Parathyroid adenoma (tissue), 2 donors: ENCODE results near the gene METTL9.
"Not testable (repeated sequence)": the region's sequence is repeated elsewhere in the genome, so short reads cannot be mapped to it uniquely, and the experiment has no call there.

Experiments
- H2AFZ ChIP-seq: fragments of 300-600 bp; sonication (generic); one replicate; pipeline ENCODE4 v1.7.0; 2017; ENCODE audit warnings: antibody characterized with exemption, mild to moderate bottlenecking
- H3K27ac ChIP-seq: fragments of 300-600 bp; sonication (generic); one replicate; pipeline ENCODE4 v1.7.0; 2017
- H3K27me3 ChIP-seq: fragments of 300-600 bp; sonication (generic); one replicate; pipeline ENCODE4 v1.7.0; 2017; ENCODE audit warnings: low read length; ENCODE audit not compliant: control insufficient read depth, insufficient read depth
- H3K36me3 ChIP-seq: fragments of 300-600 bp; sonication (generic); one replicate; pipeline ENCODE4 v1.7.0; 2017; ENCODE audit warnings: low read length; ENCODE audit not compliant: control insufficient read depth, insufficient read depth
- H3K4me1 ChIP-seq: fragments of 300-600 bp; sonication (generic); one replicate; pipeline ENCODE4 v1.7.0; 2017; ENCODE audit warnings: control low read depth
- H3K4me2 ChIP-seq: fragments of 300-600 bp; sonication (generic); one replicate; pipeline ENCODE4 v1.7.0; 2017; ENCODE audit warnings: low read length
- H3K4me3 ChIP-seq: fragments of 300-600 bp; sonication (generic); one replicate; pipeline ENCODE4 v1.7.0; 2017; ENCODE audit warnings: low read depth, low read length
- H3K79me2 ChIP-seq: fragments of 300-600 bp; sonication (generic); one replicate; pipeline ENCODE4 v1.7.0; 2017; ENCODE audit warnings: control low read depth
- H3K9ac ChIP-seq: fragments of 300-600 bp; sonication (generic); one replicate; pipeline ENCODE4 v1.7.0; 2017; ENCODE audit warnings: mild to moderate bottlenecking
- H3K9me3 ChIP-seq: fragments of 300-600 bp; sonication (generic); one replicate; pipeline ENCODE4 v1.7.0; 2017; ENCODE audit warnings: low read length; ENCODE audit not compliant: control insufficient read depth
- CTCF ChIP-seq: fragments of 300-600 bp; sonication (generic); IDR thresholded peaks from one replicate; pipeline ENCODE4 v1.7.0; 2017; ENCODE audit warnings: antibody characterized with exemption, mild to moderate bottlenecking
- donor health status: primary hyperparathyroidism.

Gene METTL9

GRCh38 chr16:21666772-21667171 is 67.4 kb downstream of the METTL9 start:
- H3K4me2 ChIP-seq = no peak overlapping the region
- H3K9ac ChIP-seq = no peak overlapping the region
- no peaks in the 10 kb centered on the region for H3K36me3 ChIP-seq
- H2AFZ ChIP-seq = no peak overlapping the region
- no peaks in the 10 kb centered on the region for H3K27me3 ChIP-seq
- H3K79me2 ChIP-seq = no peaks in the 10 kb centered on the region
- TF ChIP-seq CTCF = no peak
- no peak overlapping the region for H3K4me3 ChIP-seq
- no peak overlapping the region for H3K27ac ChIP-seq
- H3K4me1 ChIP-seq = no peaks in the 10 kb centered on the region
- no peaks in the 10 kb centered on the region for H3K9me3 ChIP-seq

- Histone ChIP-seq H3K36me3 (no peaks in the 10 kb centered on the region), H3K9me3 (no peaks in the 10 kb centered on the region), H3K4me1 (no peaks in the 10 kb centered on the region), H3K27ac (no peak overlapping the region), H3K4me2 (no peak overlapping the region), H3K27me3 (no peaks in the 10 kb centered on the region), H2AFZ (no peak overlapping the region), H3K9ac (no peak overlapping the region), H3K79me2 (no peaks in the 10 kb centered on the region), H3K4me3 (no peak overlapping the region)
- TF ChIP-seq CTCF = no peak
Observed at GRCh38 chr16:21667575-21667974, 68.2 kb downstream of the METTL9 start.

GRCh38 chr16:21673469-21673868 is 74.1 kb downstream of the METTL9 start:
- Histone ChIP-seq H3K9me3 (no peaks in the 10 kb centered on the region), H3K9ac (no peak overlapping the region), H3K27ac (no peak overlapping the region), H3K4me3 (no peak overlapping the region), H3K4me1 (no peaks in the 10 kb centered on the region), H3K27me3 (no peaks in the 10 kb centered on the region), H2AFZ (no peak overlapping the region), H3K4me2 (no peak overlapping the region), H3K79me2 (no peaks in the 10 kb centered on the region), H3K36me3 (no peaks in the 10 kb centered on the region)
- no peak for TF ChIP-seq CTCF

GRCh38 chr16:21674456-21674855 is 75.1 kb downstream of the METTL9 start:
- not testable (repeated sequence) for H3K27me3 ChIP-seq, H2AFZ ChIP-seq, H3K79me2 ChIP-seq, H3K9me3 ChIP-seq, H3K4me2 ChIP-seq, H3K9ac ChIP-seq, H3K4me1 ChIP-seq, H3K36me3 ChIP-seq, H3K4me3 ChIP-seq, H3K27ac ChIP-seq

GRCh38 chr16:21680714-21681113 is 81.3 kb downstream of the METTL9 start:
- not testable (repeated sequence) for H3K36me3 ChIP-seq, H2AFZ ChIP-seq, H3K9me3 ChIP-seq, H3K4me1 ChIP-seq, H3K79me2 ChIP-seq, H3K27ac ChIP-seq, H3K9ac ChIP-seq, H3K4me2 ChIP-seq, H3K27me3 ChIP-seq, H3K4me3 ChIP-seq

- Histone ChIP-seq H3K4me1 (no peaks in the 10 kb centered on the region), H3K9me3 (no peaks in the 10 kb centered on the region), H3K9ac (no peak overlapping the region), H2AFZ (no peak overlapping the region), H3K4me2 (no peak overlapping the region), H3K79me2 (no peaks in the 10 kb centered on the region), H3K27me3 (no peaks in the 10 kb centered on the region), H3K27ac (no peak overlapping the region), H3K36me3 (no peaks in the 10 kb centered on the region), H3K4me3 (no peak overlapping the region)
- TF ChIP-seq CTCF = no peak
Observed at GRCh38 chr16:21683184-21683583, 83.8 kb downstream of the METTL9 start.
